Glutamatergic neuron (in vitro differentiated cells): ENCODE data around the gene THBS3. TPM values are rescaled to one million over a fixed set of nuclear protein-coding genes. Genes with fewer than 3 reads are reported as not detected.

Source experiments
- DNase-seq: peaks from one replicate; pipeline ENCODE4 v3.0.0; 2022
- H3K27ac Mint-ChIP-seq: one replicate; pipeline ENCODE4 v1.8.0; 2020; ENCODE audit warnings: mild to moderate bottlenecking, mixed read lengths, inconsistent platforms; ENCODE audit not compliant: unreplicated experiment
- H3K27me3 Mint-ChIP-seq: one replicate; pipeline ENCODE4 v1.8.0; 2020; ENCODE audit warnings: mild to moderate bottlenecking, moderate library complexity, mixed read lengths, inconsistent platforms; ENCODE audit not compliant: unreplicated experiment
- H3K36me3 Mint-ChIP-seq: one replicate; pipeline ENCODE4 v1.8.0; 2020; ENCODE audit warnings: mild to moderate bottlenecking, mixed read lengths, inconsistent platforms; ENCODE audit not compliant: unreplicated experiment
- H3K4me1 Mint-ChIP-seq: one replicate; pipeline ENCODE4 v1.8.0; 2020; ENCODE audit warnings: mild to moderate bottlenecking, low read depth, mixed read lengths, inconsistent platforms; ENCODE audit not compliant: unreplicated experiment
- H3K4me3 Mint-ChIP-seq: one replicate; pipeline ENCODE4 v1.8.0; 2020; ENCODE audit warnings: mild to moderate bottlenecking, mixed read lengths, inconsistent platforms; ENCODE audit not compliant: unreplicated experiment
- H3K9me3 Mint-ChIP-seq: one replicate; pipeline ENCODE4 v1.8.0; 2020; ENCODE audit warnings: mild to moderate bottlenecking, moderate library complexity, mixed read lengths, inconsistent platforms; ENCODE audit not compliant: unreplicated experiment
- total RNA-seq: library from RNA; stranded (reverse); fragmentation: NEBNext Ultra II Directional; extraction: Animal tissue kit (Norgen Biotek cat#: 25700); gene quantifications from one replicate; pipeline ENCODE4 v1.2.1, GENCODE V29; 2021; ENCODE audit not compliant: unreplicated experiment
- TF ChIP-seq, protein P1 (sequence below): fragments of 200-600 bp; sonication (generic); IDR thresholded peaks from one replicate; pipeline ENCODE4 v1.5.0; 2021; ENCODE audit not compliant: partially characterized antibody, unreplicated experiment

The THBS3 gene
- total RNA-seq, 1 donor from 2014 or later = 377 TPM

DNA sequence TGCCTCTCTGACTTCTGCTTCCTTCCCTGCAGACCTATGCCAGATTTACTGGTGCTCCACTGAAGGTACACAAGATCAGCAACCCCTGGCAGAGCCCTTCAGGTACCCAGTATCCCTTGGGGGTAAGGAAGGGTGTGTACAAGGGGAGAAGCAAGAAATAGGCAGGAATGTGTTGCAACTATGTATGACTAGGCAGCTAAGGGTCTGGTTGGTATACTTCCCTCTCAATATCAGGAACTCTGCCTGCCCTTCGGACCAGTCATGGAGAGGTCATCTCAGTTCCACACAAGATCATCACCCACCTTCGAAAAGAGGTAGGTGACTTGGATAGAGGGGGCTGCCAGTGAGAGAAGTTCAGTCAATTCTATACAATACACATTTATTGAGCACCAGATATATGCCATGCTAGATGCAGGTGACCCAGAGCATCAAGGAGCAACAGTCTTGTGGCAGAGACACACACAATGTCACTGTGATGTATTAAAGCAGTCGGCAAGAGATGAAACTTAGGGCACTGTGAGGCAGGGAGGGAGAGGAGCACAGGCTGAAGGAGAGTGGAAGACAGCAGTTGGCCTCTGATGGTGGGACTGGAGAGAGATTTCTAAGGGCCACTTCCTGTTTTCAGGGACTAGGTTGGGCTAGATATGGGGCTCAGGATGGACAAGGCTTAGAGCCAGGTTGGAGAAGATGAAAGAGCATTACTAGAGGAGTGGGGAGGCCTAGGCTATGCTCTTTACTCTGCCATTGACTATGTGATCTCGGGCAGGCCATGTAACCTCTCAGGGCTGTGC is 2.8 kb upstream of the THBS3 start:
- peaks cover 4% of the 10 kb centered on the region for H3K36me3 Mint-ChIP-seq
- no peak for DNase-seq
- H3K9me3 Mint-ChIP-seq = peaks cover 26% of the 10 kb centered on the region
- peaks cover 13% of the 10 kb centered on the region for H3K4me1 Mint-ChIP-seq
- H3K27me3 Mint-ChIP-seq = peaks cover 20% of the 10 kb centered on the region
- H3K27ac Mint-ChIP-seq = peak overlapping the region; percentile 6
- H3K4me3 Mint-ChIP-seq = peak overlapping the region; percentile 54
- TF ChIP-seq, protein P1, sequence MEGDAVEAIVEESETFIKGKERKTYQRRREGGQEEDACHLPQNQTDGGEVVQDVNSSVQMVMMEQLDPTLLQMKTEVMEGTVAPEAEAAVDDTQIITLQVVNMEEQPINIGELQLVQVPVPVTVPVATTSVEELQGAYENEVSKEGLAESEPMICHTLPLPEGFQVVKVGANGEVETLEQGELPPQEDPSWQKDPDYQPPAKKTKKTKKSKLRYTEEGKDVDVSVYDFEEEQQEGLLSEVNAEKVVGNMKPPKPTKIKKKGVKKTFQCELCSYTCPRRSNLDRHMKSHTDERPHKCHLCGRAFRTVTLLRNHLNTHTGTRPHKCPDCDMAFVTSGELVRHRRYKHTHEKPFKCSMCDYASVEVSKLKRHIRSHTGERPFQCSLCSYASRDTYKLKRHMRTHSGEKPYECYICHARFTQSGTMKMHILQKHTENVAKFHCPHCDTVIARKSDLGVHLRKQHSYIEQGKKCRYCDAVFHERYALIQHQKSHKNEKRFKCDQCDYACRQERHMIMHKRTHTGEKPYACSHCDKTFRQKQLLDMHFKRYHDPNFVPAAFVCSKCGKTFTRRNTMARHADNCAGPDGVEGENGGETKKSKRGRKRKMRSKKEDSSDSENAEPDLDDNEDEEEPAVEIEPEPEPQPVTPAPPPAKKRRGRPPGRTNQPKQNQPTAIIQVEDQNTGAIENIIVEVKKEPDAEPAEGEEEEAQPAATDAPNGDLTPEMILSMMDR = no peak

DNA sequence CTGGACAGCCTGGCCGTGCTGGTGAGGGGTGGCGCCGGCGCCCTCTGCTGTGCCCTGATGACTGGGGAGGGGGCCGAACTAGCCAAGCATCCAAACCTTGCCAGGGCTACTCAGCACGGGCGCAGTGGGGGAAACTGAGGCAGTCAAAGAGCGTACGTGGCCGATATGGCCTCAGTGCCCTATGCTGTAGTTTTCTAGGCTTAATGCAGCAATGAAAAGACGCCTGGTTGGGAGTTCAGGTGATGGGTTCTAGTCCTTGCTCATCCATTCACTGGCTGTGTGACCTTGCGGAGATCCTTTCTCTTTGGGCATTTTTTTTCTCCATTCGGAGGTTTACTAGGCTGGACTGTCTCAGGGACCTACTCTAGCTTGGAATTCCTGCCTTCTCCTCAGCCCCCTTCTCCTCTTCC is 1.6 kb upstream of the THBS3 start:
- peaks cover 20% of the 10 kb centered on the region for H3K27me3 Mint-ChIP-seq

DNA sequence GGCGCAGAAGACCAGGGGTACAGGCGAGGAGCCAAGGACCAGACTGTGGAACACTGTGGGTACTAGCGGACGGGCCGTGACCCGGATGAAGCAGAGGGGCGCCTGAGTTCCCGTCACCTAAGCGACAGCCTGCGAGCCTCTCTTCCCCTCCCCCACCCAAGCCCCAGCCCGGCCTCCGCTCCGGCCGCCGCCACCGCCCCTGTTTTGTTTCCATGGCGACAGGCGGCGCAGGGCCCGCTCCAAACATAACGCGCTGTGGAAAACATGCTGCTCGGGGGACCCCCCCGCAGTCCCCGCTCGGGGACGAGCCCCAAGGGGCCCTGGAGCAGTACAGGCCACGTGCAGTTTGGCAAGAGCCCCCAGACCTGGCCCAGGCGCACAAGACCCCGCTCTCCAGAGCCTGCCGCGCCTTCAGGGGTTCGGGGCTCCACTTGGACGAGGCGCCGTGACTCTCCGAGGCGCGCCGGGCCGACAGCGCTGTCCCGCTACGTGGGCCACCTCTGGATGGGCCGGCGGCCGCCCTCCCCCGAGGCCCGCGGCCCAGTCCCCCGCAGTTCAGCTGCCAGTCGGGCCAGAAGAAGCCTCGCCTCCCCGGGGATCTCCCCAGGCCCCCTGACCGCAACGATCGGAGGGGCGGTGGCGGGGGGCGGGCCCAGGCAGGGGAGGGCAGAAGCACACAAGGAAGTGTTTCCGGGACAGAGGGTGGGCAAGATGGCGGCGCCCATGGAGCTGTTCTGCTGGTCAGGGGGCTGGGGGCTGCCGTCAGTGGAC is 1.0 kb upstream of the THBS3 start, which contains the start of gene MTX1:
Gene MTX1, plus strand, starts transcription at position 155 of the 771 bp plus-strand sequence. Its CDS starts 110 bp downstream, at position 265.
- Mint-ChIP-seq H3K4me3 (peak within 1 kb of the TSS; percentile 90), H3K4me1 (peaks cover 14% of the 10 kb centered on the region), H3K9me3 (peaks cover 25% of the 10 kb centered on the region), H3K36me3 (peaks cover 4% of the 10 kb centered on the region), H3K27ac (peak within 1 kb of the TSS; percentile 99), H3K27me3 (peaks cover 20% of the 10 kb centered on the region)
- peak; percentile 95 for DNase-seq
- TF ChIP-seq, protein P1 = no peak

More for the DNA sequence above, 1.6 kb upstream of the THBS3 start:
- Mint-ChIP-seq H3K4me3 (peak overlapping the region; percentile 90), H3K36me3 (peaks cover 4% of the 10 kb centered on the region), H3K9me3 (peaks cover 25% of the 10 kb centered on the region), H3K27ac (peak overlapping the region; percentile 92), H3K4me1 (peaks cover 14% of the 10 kb centered on the region)
- no peak for DNase-seq
- TF ChIP-seq, protein P1 = no peak

DNA sequence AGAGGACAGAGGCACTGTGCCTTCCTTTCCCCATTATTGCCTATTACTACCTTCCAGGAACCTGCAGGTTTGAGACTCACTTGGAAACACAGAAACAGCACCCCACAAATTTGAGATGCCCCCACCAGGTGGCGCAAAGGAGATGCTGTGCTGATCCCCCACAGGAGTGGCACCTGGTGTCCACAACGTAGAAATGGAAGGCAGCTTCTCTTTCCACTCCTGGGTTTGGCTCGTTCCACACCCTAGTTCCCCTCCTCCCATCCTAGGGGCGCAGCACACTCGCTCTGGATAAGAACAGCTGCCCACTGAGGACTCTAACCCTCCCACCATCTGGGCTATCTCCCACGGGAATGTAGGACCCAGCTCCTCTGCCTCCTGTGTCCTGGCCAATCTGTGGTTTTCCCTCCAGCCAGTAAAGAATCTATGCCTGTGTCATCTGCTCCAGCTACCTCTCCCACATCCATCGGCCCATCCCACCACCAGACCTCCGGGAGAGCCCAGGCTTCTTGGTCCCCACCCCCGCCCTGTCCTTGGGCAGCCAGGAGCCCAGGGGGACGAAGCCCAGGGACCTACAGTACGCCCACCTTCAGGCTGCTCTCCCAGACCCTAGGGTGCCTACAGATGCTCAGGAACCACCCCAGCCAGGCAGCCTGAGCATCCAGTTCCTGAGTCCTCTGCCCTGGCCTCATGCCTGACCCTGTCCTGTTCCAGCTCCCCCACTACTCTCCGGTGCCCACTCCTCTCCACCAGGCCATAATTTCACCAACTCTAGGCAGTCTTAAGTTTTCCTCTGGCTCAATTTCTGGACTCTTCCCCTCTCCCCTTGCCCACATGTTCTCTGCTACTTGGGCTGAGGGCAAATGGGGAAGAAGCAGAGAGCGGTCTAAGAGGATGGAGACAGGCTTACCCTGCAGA is 549 bp downstream of the THBS3 start:
- H3K9me3 Mint-ChIP-seq = peaks cover 27% of the 10 kb centered on the region
- peak; percentile 90 for DNase-seq
- peak overlapping the region; percentile 99 for H3K27ac Mint-ChIP-seq
- peaks cover 14% of the 10 kb centered on the region for H3K4me1 Mint-ChIP-seq
- H3K27me3 Mint-ChIP-seq = peaks cover 22% of the 10 kb centered on the region
- H3K36me3 Mint-ChIP-seq = peaks cover 4% of the 10 kb centered on the region
- peak overlapping the region; percentile 90 for H3K4me3 Mint-ChIP-seq
- TF ChIP-seq, protein P1 = peak; percentile 85
